ENCODE measurements around the gene COQ7. TPM values are rescaled to one million over a fixed set of nuclear protein-coding genes. Genes with fewer than 3 reads are reported as not detected.

Gene COQ7
- total and polyA plus RNA-seq, 7 donors: 20.7 to 38.6 (median 31.8) TPM

DNA sequence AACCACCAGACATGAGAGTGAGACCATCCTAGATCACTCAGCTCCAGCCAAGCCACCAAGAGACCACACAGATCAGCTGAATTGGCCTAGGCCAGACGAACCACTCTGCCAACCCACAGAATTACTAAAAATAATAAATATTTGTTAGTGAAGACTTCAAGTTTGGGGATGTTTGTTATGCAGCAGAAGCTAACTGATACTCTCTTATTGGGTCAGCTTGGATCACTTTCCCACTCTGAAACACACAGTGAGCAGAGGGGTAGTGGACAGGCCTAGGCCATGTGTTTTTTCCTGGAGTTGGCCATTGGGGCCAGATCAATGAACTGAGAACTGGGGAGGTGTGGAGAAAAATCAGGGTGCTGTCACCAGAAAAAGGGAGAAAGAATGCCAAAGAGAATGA lies 30.8 kb downstream of the COQ7 start:
- 90 to 92% (median 92%) methylated on average over 1 of the region's 1 CpG for WGBS, 3 donors
- no peaks in the 10 kb centered on the region for H3K36me3 ChIP-seq (ENCODE audit: insufficient read depth in 1 of 2, low read depth in 1 of 2)
- DNase-seq (no peak), ATAC-seq (no peak)
- intact Hi-C loops (cut with DNase I): no loop called here
- no peak overlapping the region for H3K4me3 ChIP-seq
- TF ChIP-seq, protein P1, sequence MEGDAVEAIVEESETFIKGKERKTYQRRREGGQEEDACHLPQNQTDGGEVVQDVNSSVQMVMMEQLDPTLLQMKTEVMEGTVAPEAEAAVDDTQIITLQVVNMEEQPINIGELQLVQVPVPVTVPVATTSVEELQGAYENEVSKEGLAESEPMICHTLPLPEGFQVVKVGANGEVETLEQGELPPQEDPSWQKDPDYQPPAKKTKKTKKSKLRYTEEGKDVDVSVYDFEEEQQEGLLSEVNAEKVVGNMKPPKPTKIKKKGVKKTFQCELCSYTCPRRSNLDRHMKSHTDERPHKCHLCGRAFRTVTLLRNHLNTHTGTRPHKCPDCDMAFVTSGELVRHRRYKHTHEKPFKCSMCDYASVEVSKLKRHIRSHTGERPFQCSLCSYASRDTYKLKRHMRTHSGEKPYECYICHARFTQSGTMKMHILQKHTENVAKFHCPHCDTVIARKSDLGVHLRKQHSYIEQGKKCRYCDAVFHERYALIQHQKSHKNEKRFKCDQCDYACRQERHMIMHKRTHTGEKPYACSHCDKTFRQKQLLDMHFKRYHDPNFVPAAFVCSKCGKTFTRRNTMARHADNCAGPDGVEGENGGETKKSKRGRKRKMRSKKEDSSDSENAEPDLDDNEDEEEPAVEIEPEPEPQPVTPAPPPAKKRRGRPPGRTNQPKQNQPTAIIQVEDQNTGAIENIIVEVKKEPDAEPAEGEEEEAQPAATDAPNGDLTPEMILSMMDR (IDR thresholded peaks at IDR 0.05): no peak
- H3K4me1 ChIP-seq: no peaks in the 10 kb centered on the region
- no peaks in the 10 kb centered on the region for H3K27me3 ChIP-seq (ENCODE audit: insufficient read depth in 3 of 3, low read length in 2 of 3)
- H3K27ac ChIP-seq: no peak overlapping the region
- H3K9me3 ChIP-seq: no peaks in the 10 kb centered on the region

DNA sequence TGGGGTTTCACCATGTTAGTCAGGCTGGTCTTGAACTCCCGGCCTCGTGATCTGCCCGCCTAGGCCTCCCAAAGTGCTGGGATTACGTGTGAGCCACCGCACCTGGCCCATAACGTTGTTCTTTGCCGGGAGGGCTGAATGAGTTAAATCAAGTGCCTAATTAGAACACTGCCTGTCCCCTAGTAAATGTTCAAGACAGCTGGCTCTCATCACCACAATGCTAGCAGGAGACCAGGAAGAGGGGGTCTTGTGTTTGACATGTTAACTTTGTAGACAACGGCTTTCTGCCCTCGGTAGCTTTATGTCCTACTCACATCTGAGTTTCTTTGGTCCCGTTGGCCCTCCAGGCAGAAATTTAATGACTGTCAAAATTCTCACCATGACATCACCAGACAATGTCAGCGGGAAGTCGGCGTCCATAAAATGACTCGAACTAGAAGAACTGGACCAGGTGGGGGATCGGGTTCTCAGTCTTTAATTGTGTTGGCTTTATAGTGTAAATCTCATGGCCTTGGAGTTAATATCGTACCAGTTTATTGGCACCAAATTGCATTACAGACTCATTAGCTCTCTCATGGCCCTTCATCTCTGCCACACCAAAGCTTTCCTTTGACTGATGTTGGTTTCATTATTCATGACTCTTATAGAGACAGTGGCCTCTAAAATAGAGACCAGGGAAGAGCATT lies 34.9 kb downstream of the COQ7 start:
- Histone ChIP-seq H3K27me3 (ENCODE audit: insufficient read depth in 3 of 3, low read length in 2 of 3) (no peaks in the 10 kb centered on the region), H3K9me3 (no peaks in the 10 kb centered on the region), H3K36me3 (ENCODE audit: insufficient read depth in 1 of 2, low read depth in 1 of 2) (no peaks in the 10 kb centered on the region), H3K27ac (no peak overlapping the region), H3K4me3 (no peak overlapping the region), H3K4me1 (no peaks in the 10 kb centered on the region)
- intact Hi-C loops (cut with DNase I): loop anchor here in 1 of 2 donors (5.0 kb wide), 1 partner anchor 45 kb away; no protein-coding TSS in a partner anchor
- 43 to 51% (median 45%) methylated on average over 16 of the region's 16 CpGs for WGBS, 3 donors
- TF ChIP-seq, protein P1 (IDR thresholded peaks at IDR 0.05): no peak
- DNase-seq: no peak
- ATAC-seq: no peak

DNA sequence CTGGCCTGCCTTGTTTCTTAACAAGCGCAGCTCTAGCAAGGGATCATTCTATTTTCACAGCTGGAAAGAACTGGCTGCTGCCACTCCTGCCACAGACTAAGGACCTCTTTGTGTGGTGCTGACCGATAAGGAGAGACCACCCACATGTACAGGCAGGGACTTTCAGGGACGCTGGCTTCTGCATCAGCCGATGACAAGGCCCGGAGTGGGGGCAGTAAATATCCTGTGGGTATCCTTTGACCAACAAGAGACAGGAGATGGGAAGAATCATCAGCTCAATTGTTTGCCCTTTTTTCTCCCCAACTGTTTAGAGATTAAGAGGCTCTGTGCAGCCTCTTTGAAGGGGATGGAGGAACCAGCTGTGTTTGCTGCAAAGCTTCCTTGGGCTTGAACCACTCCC lies 37.2 kb downstream of the COQ7 start:
- TF ChIP-seq, protein P1 (IDR thresholded peaks at IDR 0.05): no peak
- no peaks in the 10 kb centered on the region for H3K36me3 ChIP-seq (ENCODE audit: insufficient read depth in 1 of 2, low read depth in 1 of 2)
- 56 to 71% (median 68%) methylated on average over 5 of the region's 5 CpGs for WGBS, 3 donors
- ATAC-seq: no peak
- H3K9me3 ChIP-seq: no peaks in the 10 kb centered on the region
- H3K4me3 ChIP-seq: no peak overlapping the region
- intact Hi-C loops (cut with DNase I): loop anchor here in 1 of 2 donors (5.0 kb wide), 1 partner anchor 43 kb away; no protein-coding TSS in a partner anchor
- H3K4me1 ChIP-seq: no peaks in the 10 kb centered on the region
- H3K27ac ChIP-seq: no peak overlapping the region
- H3K27me3 ChIP-seq (ENCODE audit: insufficient read depth in 3 of 3, low read length in 2 of 3): no peaks in the 10 kb centered on the region
- no peak for DNase-seq

DNA sequence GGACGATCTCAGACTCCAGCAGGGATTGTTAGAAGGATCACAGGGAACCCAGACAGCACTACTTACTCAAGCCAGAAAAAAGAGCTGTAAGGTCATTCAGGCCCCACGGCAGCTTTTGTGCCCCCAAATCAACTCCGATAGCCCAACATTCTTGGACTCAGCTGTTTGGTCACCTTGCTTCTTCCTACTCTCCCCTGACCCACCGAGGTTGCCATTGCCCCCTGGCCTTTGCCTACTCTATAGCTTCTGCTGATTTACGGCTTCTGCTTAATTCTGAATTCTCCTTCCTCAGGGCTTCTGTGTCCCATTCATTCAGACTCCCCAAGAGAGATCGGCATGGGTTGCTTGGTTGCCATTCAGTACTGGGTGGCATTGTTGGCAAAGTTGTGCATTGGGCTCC lies 37.7 kb downstream of the COQ7 start:
- H3K9me3 ChIP-seq: no peaks in the 10 kb centered on the region
- H3K27me3 ChIP-seq (ENCODE audit: insufficient read depth in 3 of 3, low read length in 2 of 3): no peaks in the 10 kb centered on the region
- H3K36me3 ChIP-seq (ENCODE audit: insufficient read depth in 1 of 2, low read depth in 1 of 2): no peaks in the 10 kb centered on the region
- no peak overlapping the region for H3K27ac ChIP-seq
- WGBS, 3 donors: 81 to 82% (median 82%) methylated on average over 6 of the region's 6 CpGs
- no peaks in the 10 kb centered on the region for H3K4me1 ChIP-seq
- DNase-seq (no peak), ATAC-seq (no peak)
- intact Hi-C loops (cut with DNase I): no loop called here
- TF ChIP-seq, protein P1 (IDR thresholded peaks at IDR 0.05): no peak
- H3K4me3 ChIP-seq: no peak overlapping the region

Data from psoas muscle (tissue), 8 donors.